ENCODE data around the gene IL22RA2.

IL22RA2 gene

DNA sequence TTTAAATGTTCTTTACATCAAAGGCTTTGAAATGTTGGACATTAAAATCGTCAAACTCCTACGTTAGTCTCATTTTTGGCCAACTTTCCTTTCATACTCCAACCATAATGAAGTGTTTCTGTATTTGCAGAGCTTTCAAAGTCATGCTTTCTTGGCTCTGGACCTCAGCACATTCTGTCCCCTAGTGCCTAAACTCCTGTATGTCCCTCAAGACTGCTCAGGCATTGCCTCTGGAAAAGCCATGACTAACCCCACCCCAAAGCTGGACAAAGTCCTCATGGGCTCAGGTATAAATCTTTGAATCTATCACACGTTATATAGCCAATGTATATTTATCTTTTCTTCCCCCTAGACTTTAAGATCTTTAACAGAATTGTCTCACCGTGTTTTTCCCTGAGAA, 26.8 kb upstream of the IL22RA2 start:
- DNase-seq (ENCODE audit: low spot score) = no peak
- TF ChIP-seq CTCF (IDR thresholded peaks at IDR 0.05; ENCODE audit: borderline replicate concordance, control extremely low read depth, extremely low read depth, insufficient read depth, missing control alignments) = no peak
- in situ Hi-C loops (cut with MboI; ENCODE audit: low sequenced_read_pairs, unreplicated experiment) = no loop called here

DNA sequence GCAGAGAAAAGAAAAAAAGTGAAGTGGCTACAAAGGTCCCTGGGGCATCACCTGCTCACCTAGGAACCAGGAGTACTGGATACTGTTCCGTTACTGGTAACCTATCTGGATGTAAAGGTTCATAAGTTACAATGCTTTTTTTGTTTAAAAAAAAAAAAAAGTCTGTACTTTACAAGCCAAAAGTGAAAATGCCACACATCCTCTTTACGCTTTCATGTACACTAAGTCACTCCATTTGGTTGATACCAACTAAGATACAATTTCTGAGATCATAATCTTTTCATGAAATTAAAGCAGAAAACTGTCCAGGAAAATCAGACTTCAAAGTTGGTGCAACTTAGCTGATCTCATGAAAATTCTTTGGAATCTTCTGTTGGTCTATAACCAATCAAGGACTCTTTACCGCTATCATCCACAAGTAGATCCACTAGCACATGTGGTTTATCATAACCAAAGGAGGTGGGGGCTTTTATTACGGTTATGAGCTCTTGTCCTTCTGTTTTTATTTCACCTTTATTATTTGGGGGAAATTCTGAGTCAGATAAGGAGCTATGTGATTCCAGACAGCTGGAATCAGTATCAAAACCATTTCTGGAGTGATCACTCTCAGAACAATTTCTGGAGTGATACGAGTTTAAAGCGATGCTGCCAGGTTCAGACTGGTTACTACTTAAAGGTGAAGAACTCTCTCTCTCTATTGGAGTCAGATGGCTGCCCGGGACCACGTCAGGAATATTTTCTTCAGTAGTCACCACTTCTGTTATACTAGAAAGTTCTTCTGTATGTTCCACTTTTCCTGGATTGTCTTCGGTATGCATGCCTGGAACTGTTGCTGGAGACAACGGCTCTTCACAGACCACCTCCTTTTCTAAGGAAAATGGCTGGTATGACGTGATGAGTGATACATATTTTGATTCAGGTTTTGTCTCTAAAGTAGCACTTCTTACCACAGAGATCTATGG, 24.5 kb upstream of the IL22RA2 start:
- TF ChIP-seq CTCF (IDR thresholded peaks at IDR 0.05; ENCODE audit: borderline replicate concordance, control extremely low read depth, extremely low read depth, insufficient read depth, missing control alignments) = no peak
- in situ Hi-C loops (cut with MboI; ENCODE audit: low sequenced_read_pairs, unreplicated experiment) = no loop called here

GRCh38 chr6:137193256-137194070, 20.0 kb upstream of the IL22RA2 start:
- DNase-seq (ENCODE audit: low spot score) = no peak
- TF ChIP-seq CTCF (IDR thresholded peaks at IDR 0.05; ENCODE audit: borderline replicate concordance, control extremely low read depth, extremely low read depth, insufficient read depth, missing control alignments) = no peak
- in situ Hi-C loops (cut with MboI; ENCODE audit: low sequenced_read_pairs, unreplicated experiment) = no loop called here

More for the DNA sequence above, 24.5 kb upstream of the IL22RA2 start:
- no peak for DNase-seq (ENCODE audit: low spot score)

- DNase-seq (ENCODE audit: low spot score) = no peak
- no peak for TF ChIP-seq CTCF (IDR thresholded peaks at IDR 0.05; ENCODE audit: borderline replicate concordance, control extremely low read depth, extremely low read depth, insufficient read depth, missing control alignments)
- in situ Hi-C loops (cut with MboI; ENCODE audit: low sequenced_read_pairs, unreplicated experiment) = no loop called here
Observed at GRCh38 chr6:137192821-137193220, 19.4 kb upstream of the IL22RA2 start.

- DNase-seq (ENCODE audit: low spot score) = no peak
- TF ChIP-seq CTCF (IDR thresholded peaks at IDR 0.05; ENCODE audit: borderline replicate concordance, control extremely low read depth, extremely low read depth, insufficient read depth, missing control alignments) = no peak
- in situ Hi-C loops (cut with MboI; ENCODE audit: low sequenced_read_pairs, unreplicated experiment) = no loop called here
Observed at GRCh38 chr6:137191670-137192069, 18.2 kb upstream of the IL22RA2 start.

- no peak for DNase-seq (ENCODE audit: low spot score)
- TF ChIP-seq CTCF (IDR thresholded peaks at IDR 0.05; ENCODE audit: borderline replicate concordance, control extremely low read depth, extremely low read depth, insufficient read depth, missing control alignments) = no peak
- in situ Hi-C loops (cut with MboI; ENCODE audit: low sequenced_read_pairs, unreplicated experiment) = no loop called here
Observed at GRCh38 chr6:137191236-137191635, 17.8 kb upstream of the IL22RA2 start.
